Transverse colon (tissue), 4 donors: ENCODE results near the gene FOXP4. TPM values are rescaled to one million over a fixed set of nuclear protein-coding genes. Genes with fewer than 3 reads are reported as not detected.
"Not testable (repeated sequence)": the region's sequence is repeated elsewhere in the genome, so short reads cannot be mapped to it uniquely, and the experiment has no call there.

Experiments
- DNase-seq: peaks from one replicate; pipeline ENCODE4 v3.0.0-alpha.2; 2019
- H3K27ac ChIP-seq, 4 donors: fragments of 200-600 bp; sonication (generic); 2 replicates each; pipeline ENCODE4 v1.5.1; 2016 to 2018; ENCODE audit warnings: inconsistent platforms in 4 of 4
- H3K27me3 ChIP-seq: fragments of 200-600 bp; sonication (generic); 2 replicates; pipeline ENCODE4 v1.5.1; 2017; ENCODE audit warnings: inconsistent platforms
- H3K36me3 ChIP-seq, 4 donors: fragments of 200-600 bp; sonication (generic); 2 replicates each; pipeline ENCODE4 v1.5.1; 2017 to 2019; ENCODE audit warnings: inconsistent platforms in 4 of 4
- H3K4me1 ChIP-seq, 4 donors: fragments of 200-600 bp; sonication (generic); 2 replicates each; pipeline ENCODE4 v1.5.1; 2017 to 2020; ENCODE audit warnings: inconsistent platforms in 4 of 4
- H3K4me3 ChIP-seq, 4 donors: fragments of 200-600 bp; sonication (generic); 1 replicate in 1 of 4; 2 replicates in 3 of 4; pipeline versions ENCODE4 v1.5.1 to v1.6.1; 2017 to 2019; ENCODE audit warnings: inconsistent platforms in 4 of 4
- H3K9me3 ChIP-seq, 2 donors: fragments of 200-600 bp; sonication (generic); 2 replicates each; pipeline ENCODE4 v1.5.1; 2017 to 2019; ENCODE audit warnings: inconsistent platforms in 2 of 2
- CTCF ChIP-seq, 5 experiments: fragments of 200-600 bp in 3 of 5; fragments of 450-650 bp in 2 of 5; sonication (generic) in 3 of 5; IDR thresholded peaks; 1 replicate in 2 of 5; 2 replicates in 3 of 5; pipeline ENCODE4 v1.5.1; 2016 to 2017; ENCODE audit warnings: antibody characterized with exemption in 5 of 5, inconsistent platforms in 3 of 5, mild to moderate bottlenecking in 2 of 5, moderate library complexity in 1 of 5
- EP300 ChIP-seq: sonication (generic); formaldehyde crosslinking; IDR thresholded peaks from one replicate; pipeline ENCODE4 v1.6.1; 2017; ENCODE audit warnings: antibody characterized with exemption, low read depth
- POLR2A ChIP-seq: fragments of 450-650 bp; IDR thresholded peaks from one replicate; pipeline ENCODE4 v1.6.1; 2016; ENCODE audit warnings: antibody characterized with exemption, mild to moderate bottlenecking, moderate library complexity
- POLR2AphosphoS5 ChIP-seq, 3 donors: sonication (generic); formaldehyde crosslinking; IDR thresholded peaks; one replicate each; pipeline ENCODE4 v1.6.1; 2016; ENCODE audit warnings: antibody characterized with exemption in 3 of 3
- WGBS, 2 donors: methylation state at CpG; one replicate each; pipeline ENCODE4 v1.1.5; 2018; ENCODE audit warnings: low coverage in 1 of 2; 5-methylcytosine and 5-hydroxymethylcytosine counted together
- in situ Hi-C, 4 donors: fragments of 200-750 bp; cut with MboI; loops; one replicate each; pipeline versions ENCODE4 v1.15.0 to v1.15.1; 2017; ENCODE audit warnings: low sequenced_read_pairs in 3 of 4, low pct_ligation_motif_present in 1 of 4, low pct_unique_long_range_greater_than_20kb in 1 of 4
- intact Hi-C: fragments of 100-400 bp; cut with DNase I; formaldehyde crosslinking; loops from one replicate; pipeline ENCODE4 v1.15.1; 2023; ENCODE audit warnings: low total_unique reads
- total RNA-seq, 4 donors: library from RNA; depleted of rRNA; stranded (reverse); fragments of >200 nt; gene quantifications; one replicate each; pipeline ENCODE4 v1.1.0, GENCODE V29; 2016

The FOXP4 gene
- total RNA-seq, 4 donors from 2014 or later: 13.8 to 45.6 (median 17.2) TPM

- Histone ChIP-seq H3K4me1 (no peaks in the 10 kb centered on the region), H3K36me3 (no peaks in the 10 kb centered on the region), H3K9me3 (no peaks in the 10 kb centered on the region), H3K27ac (no peak overlapping the region), H3K27me3 (peaks cover 4% of the 10 kb centered on the region), H3K4me3 (no peak overlapping the region)
- intact Hi-C loops: no loop called here
- TF ChIP-seq CTCF (IDR thresholded peaks at IDR 0.05): no peak
- no peak for TF ChIP-seq POLR2AphosphoS5 (IDR thresholded peaks at IDR 0.05)
- no peak for TF ChIP-seq EP300
- no peak for TF ChIP-seq POLR2A
- DNase-seq: no peak
- 90% methylated on average over 3 of the region's 3 CpGs; no CpG with 5 or more reads in 1 of the 2 donors for WGBS, 2 donors
- in situ Hi-C loops: no loop called here
Observed at GRCh38 chr6:41618598-41618997, 72.4 kb downstream of the FOXP4 start.

- H3K36me3 ChIP-seq, H3K27me3 ChIP-seq, H3K4me3 ChIP-seq, H3K4me1 ChIP-seq, in situ Hi-C loops, H3K9me3 ChIP-seq, H3K27ac ChIP-seq, DNase-seq, intact Hi-C loops: not testable (repeated sequence)
- WGBS, 2 donors: 67 to 74% methylated on average over 4 of the region's 4 CpGs
Observed at GRCh38 chr6:41619193-41619592, 73.0 kb downstream of the FOXP4 start.

GRCh38 chr6:41621367-41621766 lies 75.2 kb downstream of the FOXP4 start:
- H3K36me3 ChIP-seq: no peaks in the 10 kb centered on the region
- H3K9me3 ChIP-seq: no peaks in the 10 kb centered on the region
- no peak for DNase-seq
- TF ChIP-seq EP300 (no peak), POLR2AphosphoS5 (IDR thresholded peaks at IDR 0.05) (no peak), CTCF (IDR thresholded peaks at IDR 0.05) (no peak), POLR2A (no peak)
- intact Hi-C loops: no loop called here
- H3K4me3 ChIP-seq: no peak overlapping the region
- H3K27ac ChIP-seq: no peak overlapping the region
- H3K27me3 ChIP-seq: peaks cover 5% of the 10 kb centered on the region
- in situ Hi-C loops: no loop called here
- peaks cover 0 to 8% (median 0%) of the 10 kb centered on the region in 4 donors for H3K4me1 ChIP-seq

GRCh38 chr6:41621802-41622201 lies 75.6 kb downstream of the FOXP4 start:
- Histone ChIP-seq H3K4me1 (peaks cover 0 to 8% (median 0%) of the 10 kb centered on the region in 4 donors), H3K4me3 (no peak overlapping the region), H3K9me3 (no peaks in the 10 kb centered on the region), H3K36me3 (no peaks in the 10 kb centered on the region), H3K27ac (no peak overlapping the region), H3K27me3 (peaks cover 5% of the 10 kb centered on the region)
- DNase-seq: no peak
- in situ Hi-C loops (no loop called here), intact Hi-C loops (no loop called here)
- TF ChIP-seq CTCF (IDR thresholded peaks at IDR 0.05) (no peak), EP300 (no peak), POLR2A (no peak), POLR2AphosphoS5 (IDR thresholded peaks at IDR 0.05) (no peak)
- WGBS, 2 donors: 56 to 58% methylated on average over 2 of the region's 2 CpGs

- WGBS, 2 donors: 35 to 41% methylated on average over 2 to 3 of the region's 3 CpGs
- Histone ChIP-seq H3K4me1 (peaks cover 0 to 8% (median 0%) of the 10 kb centered on the region in 4 donors), H3K36me3 (no peaks in the 10 kb centered on the region), H3K9me3 (no peaks in the 10 kb centered on the region), H3K27me3 (peaks cover 5% of the 10 kb centered on the region), H3K27ac (no peak overlapping the region), H3K4me3 (no peak overlapping the region)
- no peak for TF ChIP-seq EP300
- no peak for TF ChIP-seq POLR2A
- TF ChIP-seq POLR2AphosphoS5 (IDR thresholded peaks at IDR 0.05): no peak
- no peak for TF ChIP-seq CTCF (IDR thresholded peaks at IDR 0.05)
- intact Hi-C loops: no loop called here
- in situ Hi-C loops: no loop called here
- DNase-seq: no peak
Observed at GRCh38 chr6:41622206-41622988, 76.2 kb downstream of the FOXP4 start.
